ENCODE measurements around the gene IER5L.
"Not testable (repeated sequence)": the region's sequence is repeated elsewhere in the genome, so short reads cannot be mapped to it uniquely, and the experiment has no call there.

The IER5L gene

DNA sequence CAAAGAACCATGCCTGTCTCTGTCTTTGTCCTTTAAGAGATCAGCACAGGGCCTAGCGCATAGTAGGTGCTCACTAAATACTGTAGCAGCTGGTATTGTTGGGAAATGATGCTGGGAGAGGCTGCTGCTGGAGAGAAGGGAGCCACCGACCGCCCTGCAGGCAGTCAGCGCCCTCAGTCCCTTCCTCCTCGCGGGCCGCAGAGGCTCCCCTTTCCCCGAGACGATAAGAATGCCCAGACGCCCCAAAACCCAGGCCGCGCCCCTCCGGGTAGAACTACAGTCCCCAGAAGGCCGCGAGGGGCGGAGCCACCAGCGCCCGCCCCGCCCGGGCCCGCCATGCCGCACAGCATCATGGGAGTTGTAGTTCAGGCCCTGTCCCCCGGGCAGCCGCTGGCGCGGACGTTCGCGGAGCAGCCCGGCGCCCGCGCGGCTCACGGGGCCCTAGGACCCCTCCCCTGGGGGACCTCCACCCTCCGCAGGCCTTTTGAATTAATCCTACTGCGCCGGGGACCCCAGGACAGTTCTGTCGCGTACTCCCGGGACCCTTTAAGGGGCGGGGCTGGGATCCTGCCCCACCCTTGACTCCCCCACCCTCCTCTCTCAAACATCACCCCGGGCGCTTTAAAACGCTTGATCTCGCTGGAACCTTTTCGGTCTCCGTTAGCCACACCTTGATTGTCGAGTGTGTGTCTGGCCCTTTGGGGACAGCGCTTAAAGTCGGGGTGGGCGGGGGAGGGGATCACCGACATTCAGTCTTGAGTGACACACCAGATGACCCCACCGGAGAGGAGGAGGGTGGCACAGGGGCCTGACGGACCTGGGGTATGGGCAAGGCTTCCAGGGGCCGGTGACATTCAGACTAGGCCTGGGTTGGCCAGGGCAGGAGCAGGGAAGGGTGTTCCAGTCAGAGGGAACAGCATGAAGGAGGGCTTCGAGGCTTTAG is 24.8 kb upstream of the IER5L start:
- DNase-seq (ENCODE audit: low spot score): peak; percentile 97

DNA sequence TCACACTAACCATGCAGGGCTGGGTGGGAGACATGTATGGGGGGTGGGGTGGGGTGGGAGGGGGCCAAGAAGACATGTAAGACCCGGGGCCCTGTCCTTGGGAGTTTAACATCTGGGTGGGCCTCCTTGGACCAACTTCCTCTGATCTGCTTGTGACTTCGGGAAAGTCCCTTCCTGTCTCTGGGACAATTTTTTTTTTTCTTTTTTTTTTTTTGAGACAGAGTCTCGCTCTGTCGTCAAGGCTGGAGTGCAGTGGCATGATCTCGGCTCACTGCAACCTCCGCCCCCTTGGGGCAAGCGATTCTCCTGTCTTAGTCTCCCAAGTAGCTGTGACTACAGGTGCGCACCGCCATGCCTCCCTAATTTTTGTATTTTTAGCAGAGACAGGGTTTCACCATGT is 23.8 kb upstream of the IER5L start:
- no peak for DNase-seq (ENCODE audit: low spot score)

DNA sequence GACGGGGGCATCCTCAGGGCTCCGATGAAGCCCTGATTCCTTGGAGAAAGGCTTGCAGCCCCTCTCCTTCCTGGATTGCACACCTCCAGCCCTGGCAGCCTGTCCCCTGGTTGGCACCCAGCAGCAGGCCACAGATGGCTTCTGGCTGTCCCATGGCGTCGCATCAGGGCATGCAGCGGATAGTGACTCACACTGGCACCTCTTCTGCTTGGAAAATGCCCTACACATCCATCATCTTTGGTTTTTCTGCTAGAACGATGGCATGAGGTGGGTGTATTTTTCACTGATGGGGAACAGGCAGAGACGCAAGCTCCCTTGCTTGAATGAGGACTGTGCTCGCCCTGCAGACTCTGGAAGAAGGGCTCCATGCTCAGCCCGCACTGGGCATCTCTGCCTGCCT is 23.2 kb upstream of the IER5L start:
- no peak for DNase-seq (ENCODE audit: low spot score)

DNA sequence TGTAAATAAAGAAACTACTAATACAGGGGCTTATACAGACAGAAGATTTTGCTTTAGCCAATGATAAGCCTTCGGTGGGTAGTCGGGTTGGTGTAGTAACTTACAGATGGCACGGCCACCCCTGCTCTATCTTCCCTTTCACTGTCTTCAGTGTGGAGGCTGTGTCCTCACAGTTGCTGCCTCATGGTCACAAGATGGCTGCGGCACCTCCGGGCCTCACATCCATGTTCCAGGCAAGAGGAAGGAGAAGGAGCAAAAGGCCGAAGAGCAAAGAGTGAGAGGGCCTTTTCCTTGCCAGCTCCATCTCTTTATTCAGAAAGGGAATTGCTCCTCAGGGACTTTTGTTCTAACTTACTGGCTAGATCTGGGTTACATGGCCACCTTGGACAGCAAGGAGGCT is 22.2 kb upstream of the IER5L start:
- no peak for DNase-seq (ENCODE audit: low spot score)

DNA sequence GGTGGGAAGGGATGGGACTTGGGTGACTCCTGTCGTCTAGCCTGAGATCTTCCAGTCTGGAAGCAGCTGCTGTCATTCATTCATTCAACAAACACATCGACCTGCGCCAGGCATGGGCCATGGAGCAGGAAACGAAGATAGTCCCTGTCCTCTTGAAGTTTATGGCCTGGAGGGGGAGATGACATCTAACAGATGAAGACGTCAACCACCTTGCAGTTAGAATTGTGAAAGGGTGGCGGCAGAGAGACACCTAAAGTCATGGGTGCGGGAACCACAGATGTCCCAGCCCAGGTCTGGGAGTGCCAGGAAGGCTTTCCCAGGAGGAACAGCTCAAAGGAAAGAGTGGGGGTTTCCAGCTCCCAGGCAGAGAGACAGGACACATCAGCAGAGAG is 21.0 kb upstream of the IER5L start:
- no peak for DNase-seq (ENCODE audit: low spot score)

DNA sequence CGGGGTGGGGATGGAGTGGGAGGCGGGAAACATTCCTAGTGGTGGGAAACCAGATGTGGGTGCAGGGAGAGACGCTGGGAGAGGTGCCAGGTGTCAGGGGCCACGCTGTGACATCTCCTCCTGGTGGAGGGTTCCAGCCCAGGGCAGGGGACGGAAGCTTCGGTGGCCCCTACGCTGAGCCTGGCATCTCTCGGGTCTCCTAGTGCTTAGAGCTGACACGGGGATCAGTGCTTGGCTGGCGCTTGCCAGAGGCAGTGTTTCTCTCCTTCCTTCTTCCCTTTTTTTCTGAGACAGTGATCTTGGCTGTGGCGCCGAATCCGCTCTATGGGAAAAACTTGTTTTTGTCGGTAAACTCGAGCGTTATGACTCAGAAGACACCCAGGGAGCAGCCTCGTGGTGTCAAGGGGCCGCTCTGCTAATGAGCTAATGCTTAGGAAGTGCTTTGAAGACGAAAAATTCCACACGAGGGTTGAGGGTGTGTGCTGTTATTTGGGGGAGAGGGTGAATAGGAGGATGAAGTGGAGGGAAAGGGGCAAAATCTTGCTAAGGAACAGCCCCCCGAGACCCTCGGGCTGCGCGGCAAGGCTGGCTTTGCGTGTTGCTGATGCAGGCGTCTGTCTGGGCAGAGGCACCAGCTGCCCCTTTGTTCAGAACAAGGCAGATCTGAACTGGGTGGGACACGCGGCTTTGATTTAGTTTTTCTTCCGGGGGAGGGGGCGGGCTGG is 20.4 kb upstream of the IER5L start:
- no peak for DNase-seq (ENCODE audit: low spot score)

DNA sequence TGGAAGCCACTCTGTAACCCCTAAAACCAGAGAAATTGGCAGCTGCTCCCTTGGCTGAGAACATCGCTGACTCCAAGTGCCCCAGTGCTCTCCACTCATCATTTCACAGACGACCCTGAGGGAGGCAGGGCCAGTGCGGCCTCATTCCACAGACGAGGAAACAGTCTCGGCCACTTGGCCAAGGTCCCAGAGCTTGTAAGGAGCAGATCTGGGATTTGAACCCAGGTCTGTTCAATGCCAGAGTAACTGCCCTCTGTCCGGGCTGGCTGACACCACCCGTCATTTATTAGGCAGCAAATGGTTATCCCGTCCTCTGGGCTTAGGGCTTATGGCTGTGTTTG is 19.9 kb upstream of the IER5L start:
- no peak for DNase-seq (ENCODE audit: low spot score)

DNA sequence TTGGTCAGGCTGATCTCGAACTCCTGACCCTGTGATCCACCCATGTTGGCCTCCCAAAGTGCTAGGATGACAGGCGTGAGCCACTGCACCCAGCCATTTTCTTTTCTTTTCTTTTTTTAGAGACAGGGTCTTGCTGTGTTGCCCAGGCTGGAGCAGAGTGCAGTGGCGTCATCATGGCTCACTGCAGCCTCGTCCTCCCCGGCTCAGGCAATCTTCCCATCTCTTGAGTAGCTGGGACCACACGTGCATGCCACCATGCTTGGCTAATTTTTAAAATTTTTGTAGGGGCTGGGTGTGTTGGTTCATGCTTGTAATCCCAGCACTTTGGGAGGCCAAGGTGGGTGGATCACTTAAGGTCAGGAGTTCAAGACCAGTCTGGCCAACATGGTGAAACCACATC is 19.0 kb upstream of the IER5L start:
- not testable (repeated sequence) for DNase-seq (ENCODE audit: low spot score)

DNA sequence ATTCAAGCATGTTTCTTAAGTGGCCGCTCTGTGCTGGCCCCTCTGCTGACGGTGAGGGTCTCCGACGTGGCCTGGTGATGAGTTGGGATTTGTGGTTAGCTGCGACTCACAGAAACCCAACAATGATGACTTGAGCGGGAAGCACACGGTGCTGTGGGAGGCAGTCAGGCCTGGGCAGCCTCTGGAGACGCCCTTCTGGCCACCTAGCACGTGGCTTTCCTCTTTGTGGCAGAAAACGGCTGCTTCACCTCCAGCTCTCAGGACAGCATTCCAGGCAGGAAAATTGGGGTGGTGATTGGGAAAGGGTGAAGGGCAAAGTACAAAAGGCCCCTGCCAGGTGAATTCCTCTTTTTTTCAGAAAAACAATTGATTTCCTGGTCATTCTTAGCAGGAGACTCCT is 17.5 kb upstream of the IER5L start:
- DNase-seq (ENCODE audit: low spot score): no peak

DNA sequence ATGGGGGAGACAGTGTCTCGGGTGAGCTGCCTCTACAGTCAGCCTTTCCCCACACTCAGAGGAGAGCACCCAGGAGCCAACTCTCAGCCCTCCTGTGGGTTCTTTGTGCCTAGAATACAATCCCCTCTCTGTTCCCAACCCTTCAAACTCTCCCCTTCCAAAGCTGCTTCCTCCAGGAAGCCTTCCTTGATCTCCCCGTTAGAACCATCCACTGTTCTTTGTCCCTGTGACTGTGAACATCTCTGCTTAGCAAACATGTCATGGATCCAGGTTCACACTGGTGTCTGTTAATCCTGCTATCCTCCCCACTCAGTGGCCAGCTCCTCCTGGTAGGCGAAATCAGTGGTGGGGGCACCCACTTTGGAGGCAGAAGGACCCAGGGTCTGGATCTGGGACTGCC is 16.2 kb upstream of the IER5L start:
- DNase-seq (ENCODE audit: low spot score): no peak

DNA sequence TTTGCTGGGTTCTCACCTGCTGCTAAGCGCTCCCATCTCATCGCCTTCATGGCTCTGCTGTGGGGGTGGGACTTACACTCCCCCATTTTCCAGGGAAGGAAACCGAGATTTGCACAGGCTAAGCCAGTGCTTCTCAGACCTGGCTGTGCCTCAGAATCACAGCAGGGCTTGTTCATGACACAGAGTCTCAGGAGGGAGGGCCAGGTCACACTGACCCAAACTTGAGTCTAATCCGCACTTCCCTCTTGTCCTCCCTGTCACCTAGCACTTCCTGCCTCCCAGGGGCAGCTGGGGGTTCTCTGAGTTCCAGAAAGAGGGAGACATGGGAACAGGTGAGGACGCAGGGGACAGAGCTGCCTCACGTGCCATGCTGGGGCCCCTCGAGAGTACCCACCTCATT is 15.6 kb upstream of the IER5L start:
- DNase-seq (ENCODE audit: low spot score): no peak

DNA sequence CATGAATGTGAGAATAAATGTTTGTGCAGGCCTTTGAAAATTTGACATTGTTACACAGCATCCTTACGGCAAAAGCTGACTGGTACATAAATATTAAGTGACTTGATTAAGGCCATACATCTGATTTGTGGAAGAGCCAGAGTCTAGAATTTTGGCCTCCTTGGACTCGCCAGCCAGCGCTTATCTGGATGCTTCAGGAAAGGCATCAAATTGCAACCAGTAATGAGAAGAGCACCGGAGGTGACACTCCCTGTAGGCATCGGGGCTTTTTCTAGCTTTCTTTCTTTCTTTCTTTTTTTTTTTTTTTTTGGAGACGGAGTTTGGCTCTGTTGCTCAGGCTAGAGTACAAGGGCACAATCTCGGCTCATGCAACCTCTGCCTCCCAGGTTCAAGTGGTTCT is 13.2 kb upstream of the IER5L start:
- no peak for DNase-seq (ENCODE audit: low spot score)

DNA sequence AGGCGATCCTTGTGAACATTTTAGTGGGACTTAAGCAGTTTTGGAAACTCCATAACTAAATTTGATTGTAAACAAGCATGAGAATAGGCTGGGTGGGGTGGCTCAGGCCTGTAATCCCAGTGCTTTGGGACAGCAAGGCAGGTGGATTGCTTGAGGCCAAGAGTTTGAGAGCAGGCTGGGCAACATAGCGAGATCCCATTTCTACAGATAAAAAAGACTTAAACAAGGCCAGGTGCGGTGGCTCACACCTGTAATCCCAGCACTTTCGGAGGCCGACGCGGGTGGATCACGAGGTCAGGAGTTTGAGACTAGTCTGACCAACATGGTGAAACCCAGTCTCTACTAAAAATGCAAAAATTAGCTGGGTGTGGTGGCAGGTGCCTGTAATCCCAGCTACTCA is 11.9 kb upstream of the IER5L start:
- DNase-seq (ENCODE audit: low spot score): not testable (repeated sequence)

DNA sequence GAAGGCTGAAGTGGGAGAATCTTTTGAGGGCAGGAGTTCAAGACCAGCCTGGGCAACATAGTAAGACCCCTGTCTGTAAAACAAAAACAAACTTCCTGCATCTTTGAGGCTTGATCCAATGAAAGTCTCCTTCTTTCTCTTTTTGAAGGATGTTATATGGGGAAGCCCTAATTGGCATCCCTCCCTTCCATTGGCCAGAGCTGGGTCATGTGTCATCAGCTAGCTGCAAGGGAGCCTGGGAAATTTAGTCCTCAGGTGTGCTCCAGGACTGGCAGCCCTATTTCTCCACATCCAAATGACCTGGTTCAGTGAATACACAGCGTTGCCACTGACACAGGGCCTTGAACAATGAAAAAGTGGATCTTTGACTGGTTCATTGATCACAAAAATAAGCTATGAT is 9.0 kb upstream of the IER5L start:
- no peak for DNase-seq (ENCODE audit: low spot score)

DNA sequence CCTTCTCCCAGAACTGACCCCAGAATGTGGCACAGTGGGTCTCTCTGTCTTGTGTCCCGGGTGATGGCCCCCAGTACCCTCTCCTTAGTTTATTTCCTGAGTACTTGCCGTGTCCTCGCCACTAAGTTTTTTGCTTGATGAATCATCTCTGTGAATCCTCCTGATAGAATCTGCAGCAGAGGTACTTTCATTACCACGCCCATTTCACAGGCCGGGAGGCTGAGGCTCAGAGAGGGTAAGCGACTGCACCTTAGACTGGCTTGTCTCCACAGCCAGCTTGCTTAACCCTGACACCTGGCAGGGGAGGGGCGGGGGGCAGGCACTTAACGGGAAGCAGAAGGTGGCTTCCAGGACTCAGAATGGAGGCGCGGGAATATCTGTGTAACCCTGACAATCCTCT is 7.9 kb upstream of the IER5L start:
- DNase-seq (ENCODE audit: low spot score): no peak

DNA sequence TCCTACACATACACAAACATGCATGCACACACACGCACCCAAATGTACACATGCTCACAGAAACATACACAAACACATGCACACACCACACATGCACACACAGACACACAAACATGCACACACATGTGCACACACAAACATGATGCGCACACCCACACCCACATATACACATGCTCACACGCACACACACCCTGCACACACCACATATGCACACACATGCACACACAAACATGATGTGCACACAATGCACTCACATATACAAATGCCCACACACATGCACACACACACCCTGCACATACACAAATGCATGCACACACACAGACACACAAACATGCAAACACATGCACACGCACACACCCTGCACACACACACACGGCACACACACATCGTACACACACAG is 7.3 kb upstream of the IER5L start:
- DNase-seq (ENCODE audit: low spot score): no peak

DNA sequence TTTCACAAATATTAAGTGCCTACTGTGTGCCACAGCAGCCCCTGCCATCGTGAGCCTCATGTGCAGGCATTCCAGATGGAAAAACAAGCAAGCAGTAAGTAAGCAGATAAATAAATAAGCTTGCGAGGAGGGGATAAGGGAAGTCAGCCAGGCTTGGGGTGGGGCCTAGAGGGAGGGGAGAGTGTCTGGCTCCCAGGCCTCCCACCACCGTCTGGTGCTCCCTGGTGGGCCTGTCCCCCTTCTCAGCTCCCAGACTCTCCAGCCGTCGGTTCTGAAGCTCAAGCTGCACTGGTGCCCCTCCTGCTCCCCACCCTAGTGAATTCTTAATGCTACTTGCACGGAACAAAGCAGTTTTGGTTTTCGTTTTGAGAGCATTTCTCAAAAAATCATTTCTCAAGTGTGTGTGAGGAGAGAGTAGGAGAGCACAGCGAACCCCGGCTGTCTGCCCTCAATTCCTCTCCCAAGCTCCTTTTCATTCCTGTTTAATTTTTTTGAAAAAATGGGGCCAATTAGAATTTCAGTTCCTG is 6.6 kb upstream of the IER5L start:
- DNase-seq (ENCODE audit: low spot score): peak; percentile 43

DNA sequence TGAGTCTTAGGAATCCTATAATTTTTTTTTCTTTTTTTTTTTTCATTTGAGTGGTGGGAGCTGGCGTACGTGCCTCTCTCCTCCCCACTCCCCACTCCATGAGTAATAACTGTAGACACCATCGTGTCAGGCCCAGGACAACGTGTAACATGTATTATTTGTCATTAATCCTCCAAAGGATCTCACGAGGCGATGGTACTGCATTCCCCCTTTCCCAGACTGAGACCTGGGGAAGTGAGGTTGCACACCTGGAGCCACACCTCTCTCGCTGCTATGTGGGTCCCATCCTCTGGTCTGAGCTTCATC is 6.1 kb upstream of the IER5L start:
- DNase-seq (ENCODE audit: low spot score): peak; percentile 15

DNA sequence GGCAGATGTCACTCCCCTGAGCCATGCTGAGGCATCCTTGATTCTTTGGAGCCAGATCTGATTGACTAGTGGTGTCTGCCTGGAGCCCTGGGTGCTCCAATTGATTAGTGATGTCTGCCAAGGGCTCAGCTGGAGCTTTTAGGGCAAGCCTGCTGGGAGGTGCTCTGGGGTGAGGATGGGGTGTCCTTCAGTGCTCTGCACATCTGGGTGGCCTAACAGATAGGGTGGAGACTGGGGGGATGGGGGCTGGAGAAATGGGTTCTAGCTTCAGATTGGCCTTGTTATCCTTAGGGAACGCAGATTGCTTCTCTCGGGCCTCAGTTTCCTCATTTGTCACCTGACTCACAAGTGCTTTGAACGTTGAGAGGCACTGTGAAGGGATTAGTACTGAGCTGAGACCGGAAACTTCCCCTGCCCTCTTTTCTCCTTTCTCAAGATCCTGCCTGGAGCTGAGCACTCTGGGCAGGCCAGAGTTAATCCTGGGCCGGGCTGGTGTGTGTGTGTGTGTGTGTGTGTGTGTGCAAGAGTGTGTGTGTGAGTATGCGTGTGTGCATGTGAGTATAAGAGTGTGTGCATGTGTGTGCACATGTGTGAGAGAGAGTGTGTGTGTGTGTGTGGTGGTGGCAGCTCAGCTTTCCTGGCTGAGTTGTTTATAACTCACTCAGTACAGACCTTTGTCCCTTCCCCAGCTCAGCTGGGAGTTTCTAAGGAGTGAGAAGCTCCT is 5.6 kb upstream of the IER5L start:
- DNase-seq (ENCODE audit: low spot score): peak; percentile 45

DNA sequence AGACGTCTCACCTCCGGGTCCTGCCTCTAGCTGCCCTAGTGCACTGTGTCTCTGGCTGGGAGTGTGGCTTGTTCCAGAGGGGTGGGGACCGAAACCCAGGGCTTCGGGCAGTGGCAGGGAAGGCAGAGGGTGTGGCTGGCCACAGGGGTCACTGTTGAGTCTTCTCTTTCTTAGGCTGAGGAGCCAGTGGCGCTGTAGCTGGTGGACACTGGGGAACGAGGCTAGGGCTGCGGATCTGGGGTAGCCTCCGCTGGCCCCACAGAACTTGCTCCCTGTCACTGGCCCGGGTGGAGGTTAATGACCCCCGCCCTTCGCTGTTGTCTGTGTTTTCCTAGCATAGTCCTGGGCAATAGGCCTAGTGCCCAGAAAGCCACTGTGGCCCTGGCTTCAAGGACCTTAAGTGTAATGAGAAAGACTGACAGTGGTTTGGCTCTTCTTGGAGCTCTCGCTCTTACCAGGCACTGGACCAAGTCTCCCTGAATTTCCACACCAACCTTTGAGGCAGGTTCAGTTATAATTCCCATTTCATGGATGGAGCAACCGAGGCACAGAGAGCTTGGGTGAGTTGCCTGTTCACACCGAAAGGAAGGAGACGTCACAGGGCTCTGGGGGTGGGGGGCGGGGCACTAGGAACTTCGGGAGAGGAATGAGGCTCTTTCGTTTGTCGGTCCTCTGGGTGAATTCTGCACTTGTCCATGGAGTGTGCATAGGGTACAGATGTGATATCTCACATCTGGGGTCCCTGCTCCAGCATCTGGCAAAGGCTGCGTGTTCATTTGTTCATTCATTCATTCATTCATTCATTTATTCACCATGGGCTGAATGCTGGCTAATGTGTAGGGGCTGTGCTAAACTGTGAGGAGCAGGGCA is 4.8 kb upstream of the IER5L start:
- peak; percentile 38 for DNase-seq (ENCODE audit: low spot score)

DNA sequence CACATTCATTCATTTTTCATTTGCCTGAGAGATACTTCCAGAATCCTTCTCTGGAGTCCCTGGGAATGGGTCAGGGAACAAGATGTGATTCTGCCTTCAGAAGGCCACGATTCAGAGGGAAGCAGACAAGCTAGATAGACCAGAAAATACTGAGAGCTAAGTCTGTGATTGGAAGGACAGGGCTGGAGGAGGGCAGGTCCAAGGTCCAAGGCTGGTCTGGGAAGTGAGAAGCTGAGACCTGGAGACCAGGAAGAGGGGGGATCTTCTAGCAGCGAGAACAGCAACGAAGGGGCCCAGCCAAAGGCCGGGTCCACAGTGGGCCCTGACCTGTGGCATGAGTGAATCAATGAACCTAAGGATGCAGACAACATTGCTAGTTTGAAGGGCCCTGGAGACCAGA is 4.1 kb upstream of the IER5L start:
- DNase-seq (ENCODE audit: low spot score): no peak

DNA sequence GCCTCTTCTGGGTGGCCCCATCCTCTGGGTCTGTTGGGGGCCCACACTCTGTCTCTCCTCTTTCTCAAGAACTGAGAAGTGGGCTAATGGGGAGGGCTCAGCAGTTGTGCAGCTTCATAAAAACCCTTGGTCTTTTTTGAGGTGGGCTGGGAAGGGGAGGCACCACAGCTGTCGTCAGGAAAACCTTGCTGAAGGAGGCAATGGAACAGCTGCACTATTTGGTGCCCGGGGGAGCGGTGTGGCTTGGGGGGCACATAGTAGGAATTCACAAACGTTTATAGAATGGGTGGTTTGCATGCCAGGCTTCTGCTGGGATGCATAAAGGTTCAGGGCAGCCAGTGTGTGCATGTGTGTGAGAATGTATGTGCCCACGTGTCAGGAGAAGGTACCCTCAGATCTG is 3.2 kb upstream of the IER5L start:
- no peak for DNase-seq (ENCODE audit: low spot score)

All from D341Med (cell line).